HEK293T (cell line): Measurements from ENCODE around the gene ART4.

Experiments
- ARNT ChIP-seq: fragments of 450-650 bp; IDR thresholded peaks from 2 replicates; pipeline ENCODE4 v1.6.1; 2017; ENCODE audit warnings: mild to moderate bottlenecking
- BHLHE40 ChIP-seq: fragments of 450-650 bp; IDR thresholded peaks from 2 replicates; pipeline ENCODE4 v1.6.1; 2016; ENCODE audit warnings: mild to moderate bottlenecking, moderate library complexity, borderline replicate concordance
- FOXA1 ChIP-seq: fragments of 450-650 bp; IDR thresholded peaks from 2 replicates; pipeline ENCODE4 v1.6.1; 2016; ENCODE audit warnings: mild to moderate bottlenecking
- L3MBTL2 ChIP-seq: fragments of 450-650 bp; conservative IDR thresholded peaks from 2 replicates; pipeline ENCODE4 v1.6.1; 2016; ENCODE audit warnings: mild to moderate bottlenecking
- LEF1 ChIP-seq: fragments of 450-650 bp; IDR thresholded peaks from 2 replicates; pipeline ENCODE4 v1.6.1; 2017; ENCODE audit warnings: mild to moderate bottlenecking, borderline replicate concordance
- PKNOX1 ChIP-seq: fragments of 450-650 bp; IDR thresholded peaks from 2 replicates; pipeline ENCODE4 v1.6.1; 2016
- SP1 ChIP-seq: fragments of 450-650 bp; IDR thresholded peaks from 2 replicates; pipeline ENCODE4 v1.6.1; 2017
- TARDBP ChIP-seq: fragments of 450-650 bp; IDR thresholded peaks from 2 replicates; pipeline ENCODE4 v1.6.1; 2016

GRCh38 chr12:14852880-14853279 lies 9.6 kb upstream of the ART4 start:
- TF ChIP-seq PKNOX1 (no peak), BHLHE40 (no peak), FOXA1 (no peak), SP1 (no peak), TARDBP (no peak), LEF1 (no peak), L3MBTL2 (no peak), ARNT (no peak)
